GM12878 (cell line): ENCODE data around the gene SENP5. TPM values are rescaled to one million over a fixed set of nuclear protein-coding genes. Genes with fewer than 3 reads are reported as not detected.

ENCODE experiments used
- ATAC-seq: fragments of 200-7000 bp; cut with Tn5 transposase; 3 replicates; pipeline ENCODE4 v1.9.1; 2020; ENCODE audit warnings: mild to moderate bottlenecking, moderate library complexity
- BruUV-seq: library from RNA; stranded (reverse); fragments of 400-500 nt; replicated peaks from 2 replicates; lab custom pipeline; 2021; lab: Mats Ljungman, UMichigan
- CTCF ChIA-PET: fragments of 300-600 bp; sonication (Branson Sonifier 250); formaldehyde crosslinking; extraction: SDS; loops from one replicate; lab custom pipeline; 2021; ENCODE audit warnings: inconsistent platforms; lab: Yijun Ruan, JAX
- POLR2A ChIA-PET: fragments of 350-600 bp; formaldehyde crosslinking; extraction: SDS; loops from one replicate; lab custom pipeline; 2021; ENCODE audit warnings: inconsistent platforms; lab: Charles Lee
- RAD21 ChIA-PET: fragments of 300-600 bp; sonication (Branson Sonifier 250); formaldehyde crosslinking; loops from one replicate; lab custom pipeline; 2023; ENCODE audit warnings: antibody characterized with exemption; ENCODE audit not compliant: unreplicated experiment; lab: Charles Lee
- SMC1A ChIA-PET: fragments of 300-600 bp; sonication (Branson Sonifier 250); formaldehyde crosslinking; loops from one replicate; lab custom pipeline; 2023; ENCODE audit not compliant: unreplicated experiment, uncharacterized antibody; lab: Charles Lee
- DNase-seq: peaks from one replicate; pipeline ENCODE4 v3.0.0-alpha.2; 2011; ENCODE audit warnings: low read depth, low spot score
- FAIRE-seq: peaks from 3 replicates; lab custom pipeline; 2011; peaks lifted over from hg19 to GRCh38; lab: Jason Lieb, UNC
- H2AFZ ChIP-seq: 2 replicates; pipeline ENCODE4 v1.6.0; 2011; ENCODE audit warnings: low read depth, low read length, control low read depth; ENCODE audit not compliant: control insufficient read depth
- H3K27ac ChIP-seq: 2 replicates; pipeline ENCODE4 v1.5.1; 2011; ENCODE audit warnings: control low read depth; ENCODE audit not compliant: control insufficient read depth, insufficient read depth
- H3K27me3 ChIP-seq, 2 experiments: replicated peaks in 1 of 2; 2 replicates each; pipeline versions ENCODE4 v1.6.0 to v1.6.1; 2011; ENCODE audit warnings: low read length in 1 of 2; ENCODE audit not compliant: control insufficient read depth in 2 of 2, insufficient read depth in 2 of 2
- H3K36me3 ChIP-seq, 2 experiments: 2 replicates each; pipeline ENCODE4 v1.5.1; 2011; ENCODE audit warnings: low read length in 1 of 2; ENCODE audit not compliant: control insufficient read depth in 2 of 2, insufficient read depth in 2 of 2
- H3K4me1 ChIP-seq: 2 replicates; pipeline ENCODE4 v1.6.1; 2011; ENCODE audit warnings: mild to moderate bottlenecking, low read length, moderate library complexity, mixed read lengths; ENCODE audit not compliant: control insufficient read depth, insufficient read depth
- H3K4me2 ChIP-seq: 2 replicates; pipeline ENCODE4 v1.6.0; 2011; ENCODE audit warnings: control low read depth; ENCODE audit not compliant: control insufficient read depth, insufficient read depth
- H3K4me3 ChIP-seq: fragments of 200-600 bp; sonication (generic); 2 replicates; pipeline ENCODE4 v1.5.1; 2016
- H3K79me2 ChIP-seq: 2 replicates; pipeline ENCODE4 v1.6.0; 2011; ENCODE audit warnings: low read length; ENCODE audit not compliant: control insufficient read depth, insufficient read depth
- H3K9ac ChIP-seq: 2 replicates; pipeline ENCODE4 v1.8.0; 2011; ENCODE audit warnings: low read length, control low read depth, mixed read lengths; ENCODE audit not compliant: control insufficient read depth, insufficient read depth
- H3K9me3 ChIP-seq: replicated peaks from 3 replicates; pipeline ENCODE4 v1.5.1; 2011; ENCODE audit warnings: mild to moderate bottlenecking, low read length; ENCODE audit not compliant: control insufficient read depth, insufficient read depth
- H4K20me1 ChIP-seq: 2 replicates; pipeline ENCODE4 v1.6.0; 2011; ENCODE audit not compliant: control insufficient read depth, insufficient read depth
- CEBPB ChIP-seq, 2 experiments: fragments of 150-350 bp in 1 of 2; IDR thresholded peaks; 2 replicates each; pipeline ENCODE4 v1.6.1; 2012 to 2014; ENCODE audit warnings: low read depth in 2 of 2, low read length in 2 of 2, borderline replicate concordance in 1 of 2, inconsistent platforms in 1 of 2
- DPF2 ChIP-seq: fragments of 450-650 bp; IDR thresholded peaks from 2 replicates; pipeline ENCODE4 v1.6.1; 2017; ENCODE audit warnings: mild to moderate bottlenecking
- GABPA ChIP-seq: IDR thresholded peaks from 2 replicates; pipeline ENCODE4 v1.6.1; 2014; ENCODE audit warnings: antibody characterized with exemption, low read depth, mild to moderate bottlenecking, inconsistent platforms
- MEF2A ChIP-seq: IDR thresholded peaks from 2 replicates; pipeline ENCODE4 v1.6.1; 2011; ENCODE audit warnings: low read depth, mild to moderate bottlenecking, low read length, moderate library complexity; ENCODE audit not compliant: insufficient read depth
- MXI1 ChIP-seq: fragments of 150-350 bp; IDR thresholded peaks from 2 replicates; pipeline ENCODE4 v1.6.1; 2011; ENCODE audit warnings: low read depth, mild to moderate bottlenecking, inconsistent platforms, low read length, improper control_type of control experiment
- NFXL1 ChIP-seq: fragments of 450-650 bp; IDR thresholded peaks from 2 replicates; pipeline ENCODE4 v1.6.1; 2017; ENCODE audit warnings: antibody characterized with exemption, mild to moderate bottlenecking, borderline replicate concordance
- NR2C2 ChIP-seq: IDR thresholded peaks from 2 replicates; pipeline ENCODE4 v1.6.1; 2011; ENCODE audit warnings: borderline replicate concordance, low read depth; ENCODE audit not compliant: control insufficient read depth, insufficient read length
- POLR2AphosphoS2 ChIP-seq: IDR thresholded peaks from 2 replicates; pipeline ENCODE4 v1.6.1; 2011; ENCODE audit warnings: low read depth, mild to moderate bottlenecking, low read length, improper control_type of control experiment, moderate library complexity
- POU2F2 ChIP-seq: IDR thresholded peaks from 3 replicates; pipeline ENCODE4 v1.6.1; 2011; ENCODE audit warnings: low read depth, mild to moderate bottlenecking, low read length, borderline replicate concordance
- SREBF1 ChIP-seq: IDR thresholded peaks from 2 replicates; pipeline ENCODE4 v1.6.1; 2012; ENCODE audit warnings: mild to moderate bottlenecking, low read length
- SRF ChIP-seq, 2 experiments: IDR thresholded peaks; 2 replicates each; pipeline ENCODE4 v1.6.1; 2011; ENCODE audit warnings: low read depth in 2 of 2, low read length in 2 of 2, mild to moderate bottlenecking in 1 of 2, moderate library complexity in 1 of 2
- STAT1 ChIP-seq: fragments of 450-650 bp; conservative IDR thresholded peaks from 2 replicates; pipeline ENCODE4 v1.6.1; 2014; ENCODE audit warnings: antibody characterized with exemption, mild to moderate bottlenecking
- TAF1 ChIP-seq: IDR thresholded peaks from 2 replicates; pipeline ENCODE4 v1.6.1; 2011; ENCODE audit warnings: mild to moderate bottlenecking, low read depth, low read length, borderline replicate concordance
- TARDBP ChIP-seq: IDR thresholded peaks from 2 replicates; pipeline ENCODE4 v1.6.1; 2016; ENCODE audit warnings: borderline replicate concordance
- ZBED1 ChIP-seq: IDR thresholded peaks from 2 replicates; pipeline ENCODE4 v1.6.1; 2016; ENCODE audit warnings: borderline replicate concordance
- ZBTB33 ChIP-seq: fragments of 450-650 bp; IDR thresholded peaks from 2 replicates; pipeline ENCODE4 v1.6.1; 2017; ENCODE audit warnings: mild to moderate bottlenecking
- ZNF274 ChIP-seq: IDR thresholded peaks from one replicate; pipeline ENCODE4 v1.8.0; 2011; ENCODE audit not compliant: insufficient read length, insufficient read depth
- WGBS: methylation state at CpG from one replicate; pipeline ENCODE4 v1.1.6; 2016; ENCODE audit warnings: low lambda C conversion rate; ENCODE audit not compliant: insufficient replicate concordance, insufficient coverage; ENCODE audit errors: missing lambda C conversion rate; 5-methylcytosine and 5-hydroxymethylcytosine counted together
- in situ Hi-C: fragments of 300-500 bp; cut with MboI; formaldehyde crosslinking; loops from 9 replicates; pipeline ENCODE4 v1.14.3; 2018; ENCODE audit warnings: mixed read lengths
- intact Hi-C: fragments of 100-400 bp; cut with micrococcal nuclease; formaldehyde crosslinking; loops from one replicate; pipeline ENCODE4 v1.14.2; 2022; ENCODE audit not compliant: unreplicated experiment
- polyA plus RNA-seq, 11 experiments: library from polyadenylated mRNA; depleted of rRNA in 4 of 11; unstranded in 6 of 11; stranded (reverse) in 5 of 11; fragments of >200 nt; fragmentation: Nextera tagmentation in 4 of 11; fragmentation: Illumina TruSeq in 1 of 11; extraction: Ambion mirVana in 4 of 11; extraction: Trizol in 1 of 11; gene quantifications; 1 replicate in 1 of 11; 2 replicates in 10 of 11; pipeline versions ENCODE4 v1.2.1 to v1.2.3, GENCODE V29; 2011 to 2016; ENCODE audit warnings: inconsistent platforms in 2 of 11, missing spikeins in 2 of 11, low read depth in 1 of 11
- total RNA-seq, 4 experiments: library from RNA; depleted of rRNA in 3 of 4; stranded (reverse); fragments of >200 nt in 3 of 4; fragmentation: Illumina TruSeq in 1 of 4; extraction: Trizol in 1 of 4; gene quantifications; 2 replicates each; pipeline versions ENCODE4 v1.2.1 to v1.2.3, GENCODE V29; 2013 to 2021
- TF ChIP-seq, protein P1 (sequence below): IDR thresholded peaks from 2 replicates; pipeline ENCODE4 v1.6.1; 2011; ENCODE audit warnings: borderline replicate concordance, low read depth, mild to moderate bottlenecking, moderate library complexity, low read length; ENCODE audit not compliant: insufficient read depth, poor library complexity, severe bottlenecking
- TF ChIP-seq, protein P2 (sequence below): IDR thresholded peaks from 2 replicates; pipeline ENCODE4 v1.6.1; 2012; ENCODE audit warnings: low read depth, low read length, improper control_type of control experiment

SENP5 gene
- total and polyA plus RNA-seq, 10 of the 15 experiments (the other 5 are each of a cell fraction or from before 2014, with no cell fraction given) = 6.4 to 28.4 (median 15.6) TPM

DNA sequence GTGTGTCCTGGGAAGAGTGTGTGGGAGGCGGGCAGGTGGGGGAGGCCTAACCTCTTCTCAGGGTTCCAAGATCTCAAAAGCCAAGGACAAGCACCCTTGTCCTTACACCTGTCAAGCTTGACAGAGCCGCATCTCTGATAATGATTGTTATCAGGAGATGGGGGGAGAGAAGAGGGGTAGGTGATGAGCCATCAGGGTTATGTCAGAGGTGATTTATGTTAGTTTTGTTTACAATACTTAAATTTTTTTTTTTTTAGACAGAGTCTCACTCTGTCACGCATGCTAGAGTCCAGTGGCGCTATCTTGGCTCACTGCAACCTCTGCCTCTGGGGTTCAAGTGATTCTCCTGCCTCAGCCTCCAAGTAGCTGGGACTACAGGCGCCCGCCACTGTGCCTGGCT, 82.0 kb downstream of the SENP5 start:
- SMC1A ChIA-PET = no interaction called here
- Histone ChIP-seq H3K4me3 (no peak overlapping the region), H3K79me2 (no peaks in the 10 kb centered on the region), H2AFZ (no peak overlapping the region), H3K9me3 (no peaks in the 10 kb centered on the region), H3K27ac (no peak overlapping the region), H4K20me1 (no peaks in the 10 kb centered on the region), H3K4me1 (peaks cover 3% of the 10 kb centered on the region), H3K9ac (no peak overlapping the region), H3K4me2 (no peak overlapping the region), H3K36me3 (peaks cover 0 to 4% of the 10 kb centered on the region in 2 experiments; a peak in 1 of 4 replicates), H3K27me3 (no peaks in the 10 kb centered on the region)
- CTCF ChIA-PET = interaction anchor here (0.7 to 1.3 kb wide), 3 partner anchors 9 to 100 kb away, joined by 3 read pairs; no protein-coding TSS in a partner anchor
- DNase-seq (no peak), ATAC-seq (no peak), FAIRE-seq (no peak)
- 77% methylated on average over 6 of the region's 6 CpGs for WGBS
- RAD21 ChIA-PET = no interaction called here
- intact Hi-C loops = loop anchor here (10.0 kb wide), 1 partner anchor 235 kb away; the partner anchor contains the start of genes CEP19 and PIGX
- no TSS peak for BruUV-seq
- in situ Hi-C loops = no loop called here
- POLR2A ChIA-PET = interaction anchor here (1.0 kb wide), 1 partner anchor 81 kb away, joined by 4 read pairs; the partner anchor contains the start of gene SENP5
- TF ChIP-seq DPF2 (no peak), SRF (IDR thresholded peaks at IDR 0.05; ENCODE audit: low read depth in 2 of 2, low read length in 2 of 2) (no peak), STAT1 (no peak), MXI1 (no peak), TARDBP (no peak), NFXL1 (no peak), SREBF1 (no peak), TAF1 (no peak), POLR2AphosphoS2 (no peak), ZNF274 (no peak), ZBED1 (no peak), CEBPB (IDR thresholded peaks at IDR 0.05; ENCODE audit: borderline replicate concordance in 1 of 2, low read depth in 2 of 2, low read length in 2 of 2) (no peak), MEF2A (no peak), POU2F2 (no peak), ZBTB33 (no peak), GABPA (no peak), NR2C2 (no peak)
- TF ChIP-seq, protein P1, sequence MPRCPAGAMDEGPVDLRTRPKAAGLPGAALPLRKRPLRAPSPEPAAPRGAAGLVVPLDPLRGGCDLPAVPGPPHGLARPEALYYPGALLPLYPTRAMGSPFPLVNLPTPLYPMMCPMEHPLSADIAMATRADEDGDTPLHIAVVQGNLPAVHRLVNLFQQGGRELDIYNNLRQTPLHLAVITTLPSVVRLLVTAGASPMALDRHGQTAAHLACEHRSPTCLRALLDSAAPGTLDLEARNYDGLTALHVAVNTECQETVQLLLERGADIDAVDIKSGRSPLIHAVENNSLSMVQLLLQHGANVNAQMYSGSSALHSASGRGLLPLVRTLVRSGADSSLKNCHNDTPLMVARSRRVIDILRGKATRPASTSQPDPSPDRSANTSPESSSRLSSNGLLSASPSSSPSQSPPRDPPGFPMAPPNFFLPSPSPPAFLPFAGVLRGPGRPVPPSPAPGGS = no peak
- TF ChIP-seq, protein P2, sequence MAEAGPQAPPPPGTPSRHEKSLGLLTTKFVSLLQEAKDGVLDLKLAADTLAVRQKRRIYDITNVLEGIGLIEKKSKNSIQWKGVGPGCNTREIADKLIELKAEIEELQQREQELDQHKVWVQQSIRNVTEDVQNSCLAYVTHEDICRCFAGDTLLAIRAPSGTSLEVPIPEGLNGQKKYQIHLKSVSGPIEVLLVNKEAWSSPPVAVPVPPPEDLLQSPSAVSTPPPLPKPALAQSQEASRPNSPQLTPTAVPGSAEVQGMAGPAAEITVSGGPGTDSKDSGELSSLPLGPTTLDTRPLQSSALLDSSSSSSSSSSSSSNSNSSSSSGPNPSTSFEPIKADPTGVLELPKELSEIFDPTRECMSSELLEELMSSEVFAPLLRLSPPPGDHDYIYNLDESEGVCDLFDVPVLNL = no peak
